Measurements from ENCODE around the gene UBE2Z. TPM values are rescaled to one million over a fixed set of nuclear protein-coding genes. Genes with fewer than 3 reads are reported as not detected.
"Not testable (repeated sequence)": the region's sequence is repeated elsewhere in the genome, so short reads cannot be mapped to it uniquely, and the experiment has no call there.

UBE2Z gene
- total RNA-seq, 2 donors from 2014 or later, result 28.3 to 47.1 TPM

DNA sequence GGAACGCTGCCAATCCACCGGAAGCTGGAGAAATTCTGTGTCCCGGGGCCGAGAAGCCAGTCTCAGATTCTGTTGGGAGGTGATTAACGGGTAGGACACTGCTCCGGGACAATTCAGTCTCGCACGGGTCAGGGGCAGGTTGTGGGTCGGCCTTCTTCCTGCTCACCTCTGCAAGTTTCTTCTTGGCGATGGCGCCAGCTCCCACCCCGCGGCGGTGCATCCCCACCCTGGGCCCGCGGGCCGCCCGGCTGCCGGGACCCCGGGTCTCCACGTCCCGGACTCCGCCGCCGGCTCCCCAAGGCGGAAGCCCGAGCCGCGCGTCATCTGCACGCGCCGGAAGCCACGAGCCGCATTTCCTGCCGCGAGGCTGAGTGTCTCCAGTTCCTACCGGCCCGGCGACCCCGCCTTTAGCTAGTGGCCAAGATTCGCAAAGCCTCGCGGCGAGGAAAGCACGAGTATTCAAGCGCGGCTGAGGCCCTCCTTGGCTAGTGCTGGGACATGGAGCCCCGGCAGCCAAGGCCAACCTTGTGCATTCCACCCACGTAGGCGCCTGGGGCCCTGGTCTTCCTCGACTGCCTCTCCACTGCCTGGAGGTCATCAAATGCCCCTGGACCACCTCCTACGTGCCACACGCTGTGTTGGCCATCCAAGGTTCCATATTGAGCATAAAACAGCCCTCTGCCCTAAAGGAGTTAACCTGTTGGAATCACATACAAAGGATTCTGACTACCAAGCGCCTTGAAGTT lies 36.5 kb downstream of the UBE2Z start, which contains the start of gene SNF8:
TSS of gene SNF8 (minus strand) at position 328 of the 746 bp plus-strand sequence. CDS start at position 220, 108 bp downstream.
- ATAC-seq, result peak; percentile 97
- H3K4me3 ChIP-seq, result peak within 1 kb of the TSS; percentile 93 to 96
- no peaks in the 10 kb centered on the region for H3K9me3 ChIP-seq
- TF ChIP-seq, protein P1, sequence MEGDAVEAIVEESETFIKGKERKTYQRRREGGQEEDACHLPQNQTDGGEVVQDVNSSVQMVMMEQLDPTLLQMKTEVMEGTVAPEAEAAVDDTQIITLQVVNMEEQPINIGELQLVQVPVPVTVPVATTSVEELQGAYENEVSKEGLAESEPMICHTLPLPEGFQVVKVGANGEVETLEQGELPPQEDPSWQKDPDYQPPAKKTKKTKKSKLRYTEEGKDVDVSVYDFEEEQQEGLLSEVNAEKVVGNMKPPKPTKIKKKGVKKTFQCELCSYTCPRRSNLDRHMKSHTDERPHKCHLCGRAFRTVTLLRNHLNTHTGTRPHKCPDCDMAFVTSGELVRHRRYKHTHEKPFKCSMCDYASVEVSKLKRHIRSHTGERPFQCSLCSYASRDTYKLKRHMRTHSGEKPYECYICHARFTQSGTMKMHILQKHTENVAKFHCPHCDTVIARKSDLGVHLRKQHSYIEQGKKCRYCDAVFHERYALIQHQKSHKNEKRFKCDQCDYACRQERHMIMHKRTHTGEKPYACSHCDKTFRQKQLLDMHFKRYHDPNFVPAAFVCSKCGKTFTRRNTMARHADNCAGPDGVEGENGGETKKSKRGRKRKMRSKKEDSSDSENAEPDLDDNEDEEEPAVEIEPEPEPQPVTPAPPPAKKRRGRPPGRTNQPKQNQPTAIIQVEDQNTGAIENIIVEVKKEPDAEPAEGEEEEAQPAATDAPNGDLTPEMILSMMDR (IDR thresholded peaks at IDR 0.05), result peak in 1 of 7 experiments; percentile 7
- TF ChIP-seq POLR2A (IDR thresholded peaks at IDR 0.05), result peak; percentile 33 to 80 (median 75)
- no peaks in the 10 kb centered on the region for H3K27me3 ChIP-seq
- intact Hi-C loops (cut with DNase I), result no loop called here
- peak; percentile 87 to 93 (median 90) for DNase-seq
- peaks cover 19% of the 10 kb centered on the region for H3K4me1 ChIP-seq
- WGBS, 2 donors, result 3 to 14% methylated on average over 7 to 55 of the region's 55 CpGs
- H3K27ac ChIP-seq, result peak within 1 kb of the TSS; percentile 61 to 91 (median 81)
- H3K36me3 ChIP-seq (replicated peaks in 1 of 2; ENCODE audit: insufficient read depth in 1 of 2, low read depth in 2 of 2), result peaks cover 0 to 3% of the 10 kb centered on the region in 2 donors

DNA sequence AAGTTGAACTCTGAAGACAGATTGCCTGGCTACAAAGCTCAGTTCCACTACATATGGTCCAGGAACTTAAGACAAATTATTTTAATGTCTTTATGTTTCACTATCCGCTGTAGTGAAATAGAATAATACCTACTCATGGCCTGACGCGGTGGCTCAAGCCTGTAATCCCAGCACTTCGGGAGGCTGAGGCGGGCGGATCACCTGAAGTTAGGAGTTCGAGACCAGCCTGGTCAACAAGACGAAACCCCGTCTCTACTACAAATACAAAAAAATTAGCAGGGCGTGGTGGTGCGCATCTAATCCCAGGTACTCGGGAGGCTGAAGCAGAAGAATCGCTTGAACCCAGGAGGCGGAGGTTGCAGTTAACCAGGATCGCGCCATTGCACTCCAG lies 37.0 kb downstream of the UBE2Z start:
- Histone ChIP-seq H3K27ac (peak overlapping the region; percentile 61 to 91 (median 81)), H3K4me1 (peaks cover 19% of the 10 kb centered on the region), H3K4me3 (peak overlapping the region in 1 of 2 donors; percentile 96)
- DNase-seq; H3K27me3 ChIP-seq; ATAC-seq; H3K9me3 ChIP-seq; H3K36me3 ChIP-seq (replicated peaks in 1 of 2; ENCODE audit: insufficient read depth in 1 of 2, low read depth in 2 of 2); intact Hi-C loops (cut with DNase I): not testable (repeated sequence)
- 86 to 94% methylated on average over 16 of the region's 16 CpGs for WGBS, 2 donors

DNA sequence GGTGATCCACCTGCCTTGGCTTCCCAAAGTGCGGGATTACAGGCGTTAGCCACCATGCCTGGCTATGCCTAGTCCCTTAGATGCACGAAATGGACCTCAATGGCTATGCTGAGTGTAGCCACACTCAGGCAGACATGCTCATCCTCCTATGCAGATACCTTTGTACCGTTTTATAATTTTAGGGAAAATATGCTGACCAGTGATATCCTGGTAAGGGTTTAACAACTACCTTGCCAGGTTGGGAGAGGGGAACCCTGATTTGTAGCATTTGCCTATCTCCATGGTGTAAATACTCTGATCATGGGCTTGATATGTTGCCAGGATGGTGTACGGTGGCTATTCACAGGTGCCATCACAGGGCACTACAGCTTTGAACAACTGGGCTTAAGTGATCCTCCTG lies 43.4 kb downstream of the UBE2Z start:
- Histone ChIP-seq H3K4me1 (no peaks in the 10 kb centered on the region), H3K36me3 (replicated peaks in 1 of 2; ENCODE audit: insufficient read depth in 1 of 2, low read depth in 2 of 2) (no peaks in the 10 kb centered on the region), H3K9me3 (no peaks in the 10 kb centered on the region), H3K27me3 (no peaks in the 10 kb centered on the region), H3K27ac (no peak overlapping the region), H3K4me3 (no peak overlapping the region)
- ATAC-seq (no peak), DNase-seq (no peak)
- intact Hi-C loops (cut with DNase I), result no loop called here
- TF ChIP-seq POLR2A (IDR thresholded peaks at IDR 0.05), result no peak
- TF ChIP-seq, protein P1 (IDR thresholded peaks at IDR 0.05), result no peak
- 50 to 62% methylated on average over 5 of the region's 5 CpGs for WGBS, 2 donors

DNA sequence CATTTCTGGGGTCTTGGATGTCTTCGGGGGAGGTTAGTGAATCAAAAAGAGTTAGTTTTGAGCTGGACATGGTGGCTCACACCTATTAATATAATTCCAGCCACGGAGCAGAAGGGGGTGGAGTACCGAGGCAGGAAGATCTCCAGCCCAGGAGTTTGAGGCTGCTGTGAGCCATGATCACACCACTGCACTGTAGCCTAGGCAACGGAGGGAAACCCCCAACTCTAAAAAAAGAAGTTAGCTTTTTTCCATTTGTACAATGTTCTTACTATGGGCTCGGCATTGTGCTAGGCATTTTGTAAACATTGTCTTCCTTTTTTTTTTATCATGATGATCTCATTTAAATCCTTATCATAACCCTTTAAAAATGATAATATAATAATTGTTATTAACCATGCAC lies 44.7 kb downstream of the UBE2Z start:
- ATAC-seq (no peak), DNase-seq (no peak)
- intact Hi-C loops (cut with DNase I), result no loop called here
- Histone ChIP-seq H3K9me3 (no peaks in the 10 kb centered on the region), H3K4me3 (no peak overlapping the region), H3K27me3 (no peaks in the 10 kb centered on the region), H3K36me3 (replicated peaks in 1 of 2; ENCODE audit: insufficient read depth in 1 of 2, low read depth in 2 of 2) (no peaks in the 10 kb centered on the region), H3K27ac (no peak overlapping the region), H3K4me1 (no peaks in the 10 kb centered on the region)
- 11 to 12% methylated on average over 5 of the region's 5 CpGs for WGBS, 2 donors
- no peak for TF ChIP-seq POLR2A (IDR thresholded peaks at IDR 0.05)
- TF ChIP-seq, protein P1 (IDR thresholded peaks at IDR 0.05), result no peak

DNA sequence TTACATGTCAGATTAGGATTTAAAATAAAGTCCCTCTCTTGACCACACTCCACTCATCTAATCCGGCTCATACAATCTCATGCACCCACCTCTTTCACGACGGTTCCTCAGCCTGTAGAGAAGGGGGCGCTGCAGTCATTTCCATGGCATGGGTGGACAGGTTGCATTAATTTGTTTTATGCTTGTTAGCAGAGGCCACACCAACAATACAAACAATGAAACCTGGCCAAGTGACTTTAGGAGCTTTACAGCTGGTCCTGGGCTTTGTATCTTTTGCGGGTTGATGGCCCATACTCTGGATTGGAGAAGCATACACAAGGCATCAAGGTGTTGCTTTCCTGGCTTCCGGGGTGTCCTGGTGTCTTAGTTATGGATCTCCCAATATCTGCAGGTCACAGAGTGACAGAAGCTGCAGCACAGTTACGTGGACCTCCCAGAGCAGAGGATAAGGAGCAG lies 46.1 kb downstream of the UBE2Z start:
- DNase-seq, result no peak
- no peak for ATAC-seq

More for the DNA sequence above, 46.1 kb downstream of the UBE2Z start:
- no peak overlapping the region for H3K4me3 ChIP-seq
- H3K36me3 ChIP-seq (replicated peaks in 1 of 2; ENCODE audit: insufficient read depth in 1 of 2, low read depth in 2 of 2), result no peaks in the 10 kb centered on the region
- H3K27ac ChIP-seq, result no peak overlapping the region
- TF ChIP-seq POLR2A (IDR thresholded peaks at IDR 0.05), result no peak
- TF ChIP-seq, protein P1 (IDR thresholded peaks at IDR 0.05), result no peak
- no peaks in the 10 kb centered on the region for H3K27me3 ChIP-seq
- intact Hi-C loops (cut with DNase I), result no loop called here
- 7 to 33% methylated on average over 5 to 7 of the region's 7 CpGs for WGBS, 2 donors
- no peaks in the 10 kb centered on the region for H3K4me1 ChIP-seq
- no peaks in the 10 kb centered on the region for H3K9me3 ChIP-seq

Data from body of pancreas (tissue), 4 donors.